GM23338 (cell line): ENCODE results near the gene FZD7. TPM values are rescaled to one million over a fixed set of nuclear protein-coding genes. Genes with fewer than 3 reads are reported as not detected.

Experiments used
- ATAC-seq: fragments of 200-7000 bp; cut with Tn5 transposase; 3 replicates; pipeline ENCODE4 v1.9.1; 2020
- DNase-seq: peaks from one replicate; pipeline ENCODE4 v3.0.0-alpha.2; 2015; ENCODE audit warnings: low spot score
- H2AFZ ChIP-seq: fragments of 200-600 bp; sonication (generic); 2 replicates; pipeline ENCODE4 v1.8.0; 2016; ENCODE audit warnings: antibody characterized with exemption, mild to moderate bottlenecking, moderate library complexity
- H3F3A ChIP-seq: fragments of 200-600 bp; sonication (generic); replicated peaks from 2 replicates; pipeline ENCODE4 v1.8.0; 2017; ENCODE audit warnings: antibody characterized with exemption, mixed run types, low read depth
- H3K27ac ChIP-seq: fragments of 200-600 bp; sonication (generic); 2 replicates; pipeline ENCODE4 v1.6.1; 2016; ENCODE audit warnings: low read depth
- H3K27me3 ChIP-seq: fragments of 200-600 bp; sonication (generic); 2 replicates; pipeline ENCODE4 v1.8.0; 2016; ENCODE audit warnings: mild to moderate bottlenecking, mixed run types, moderate library complexity; ENCODE audit not compliant: insufficient read depth
- H3K36me3 ChIP-seq: fragments of 200-600 bp; sonication (generic); 2 replicates; pipeline ENCODE4 v1.8.0; 2016; ENCODE audit warnings: mild to moderate bottlenecking; ENCODE audit not compliant: insufficient read depth
- H3K4me1 ChIP-seq: fragments of 200-600 bp; sonication (generic); 2 replicates; pipeline ENCODE4 v1.8.0; 2016; ENCODE audit warnings: mild to moderate bottlenecking, moderate library complexity; ENCODE audit not compliant: insufficient read depth
- H3K4me2 ChIP-seq: fragments of 200-600 bp; sonication (generic); 2 replicates; pipeline ENCODE4 v1.7.1; 2017; ENCODE audit warnings: mixed run types
- H3K4me3 ChIP-seq: fragments of 200-600 bp; sonication (generic); 2 replicates; pipeline ENCODE4 v1.6.1; 2016; ENCODE audit warnings: mixed run types
- H3K79me2 ChIP-seq: fragments of 200-600 bp; sonication (generic); replicated peaks from 2 replicates; pipeline ENCODE4 v1.8.0; 2017; ENCODE audit warnings: mild to moderate bottlenecking; ENCODE audit not compliant: insufficient read depth
- H3K9me2 ChIP-seq: fragments of 200-600 bp; sonication (generic); 2 replicates; pipeline ENCODE4 v1.8.0; 2017; ENCODE audit not compliant: insufficient read depth
- H4K20me1 ChIP-seq: fragments of 200-600 bp; sonication (generic); replicated peaks from 2 replicates; pipeline ENCODE4 v1.8.0; 2017; ENCODE audit warnings: mild to moderate bottlenecking; ENCODE audit not compliant: insufficient read depth
- H3K27ac Mint-ChIP-seq: 2 replicates; pipeline ENCODE4 v1.8.0; 2020; ENCODE audit warnings: inconsistent platforms, mild to moderate bottlenecking, moderate library complexity, mixed read lengths
- H3K27me3 Mint-ChIP-seq: 3 replicates; pipeline ENCODE4 v1.8.0; 2022; ENCODE audit warnings: low read depth, mild to moderate bottlenecking, moderate library complexity, mixed read lengths, inconsistent platforms; ENCODE audit not compliant: insufficient read depth, poor library complexity
- H3K36me3 Mint-ChIP-seq: 3 replicates; pipeline ENCODE4 v1.8.0; 2021; ENCODE audit warnings: low read depth, mild to moderate bottlenecking, inconsistent platforms, moderate library complexity, mixed read lengths
- H3K4me1 Mint-ChIP-seq: 3 replicates; pipeline ENCODE4 v1.8.0; 2020; ENCODE audit warnings: mild to moderate bottlenecking, inconsistent platforms, mixed read lengths
- H3K4me3 Mint-ChIP-seq: 3 replicates; pipeline ENCODE4 v1.8.0; 2021; ENCODE audit warnings: moderate library complexity, mild to moderate bottlenecking, inconsistent platforms, mixed read lengths
- H3K9me3 Mint-ChIP-seq: 3 replicates; pipeline ENCODE4 v1.8.0; 2020; ENCODE audit warnings: moderate library complexity, mild to moderate bottlenecking, inconsistent platforms, mixed read lengths
- CTCF ChIP-seq, 2 experiments: fragments of 200-600 bp in 1 of 2; sonication (generic) in 1 of 2; conservative IDR thresholded peaks; 2 replicates each; pipeline versions ENCODE4 v1.5.1 to v1.6.1; 2016 to 2017; ENCODE audit warnings: antibody characterized with exemption in 2 of 2, low read depth in 2 of 2, mild to moderate bottlenecking in 2 of 2, moderate library complexity in 1 of 2
- ETS1 ChIP-seq: IDR thresholded peaks from 2 replicates; pipeline ENCODE4 v1.6.1; 2016; ENCODE audit warnings: antibody characterized with exemption
- EZH2 ChIP-seq: fragments of 200-600 bp; sonication (generic); IDR thresholded peaks from one replicate; pipeline ENCODE4 v1.8.0; 2017; ENCODE audit warnings: antibody characterized with exemption, mild to moderate bottlenecking, low read depth; ENCODE audit not compliant: unreplicated experiment
- NANOG ChIP-seq: IDR thresholded peaks from 2 replicates; pipeline ENCODE4 v1.6.1; 2016; ENCODE audit warnings: antibody characterized with exemption, borderline replicate concordance
- POLR2AphosphoS5 ChIP-seq: IDR thresholded peaks from 2 replicates; pipeline ENCODE4 v1.6.1; 2016; ENCODE audit warnings: antibody characterized with exemption, low read depth
- STAT1 ChIP-seq: IDR thresholded peaks from one replicate; pipeline ENCODE4 v1.6.1; 2016; ENCODE audit warnings: antibody characterized with exemption; ENCODE audit not compliant: unreplicated experiment
- ZNF331 ChIP-seq: fragments of 250-450 bp; sonication (Bioruptor Pico); IDR thresholded peaks from 2 replicates; pipeline ENCODE4 v1.5.0; 2020; ENCODE audit warnings: low read depth, mild to moderate bottlenecking, moderate library complexity
- polyA plus RNA-seq: library from polyadenylated mRNA; unstranded; fragments of >200 nt; fragmentation: Nextera tagmentation; extraction: Ambion mirVana; gene quantifications from 2 replicates; pipeline ENCODE4 v1.2.1, GENCODE V29; 2016
- total RNA-seq: library from RNA; depleted of rRNA; stranded (reverse); fragments of >200 nt; shearing (Covaris generic); gene quantifications from 2 replicates; pipeline ENCODE4 v1.2.3, GENCODE V29; 2014

FZD7 gene
- total and polyA plus RNA-seq, 2 experiments from 2014 or later, result 164 to 435 TPM

GRCh38 chr2:202054679-202055078 is 21.0 kb downstream of the FZD7 start:
- Histone ChIP-seq H4K20me1 (no peaks in the 10 kb centered on the region), H3K79me2 (no peaks in the 10 kb centered on the region), H3K4me3 (no peak overlapping the region), H3K27ac (no peak overlapping the region), H3K4me1 (peaks cover 25% of the 10 kb centered on the region), H3K9me2 (no peaks in the 10 kb centered on the region), H3F3A (no peaks in the 10 kb centered on the region; the same call in 1 of the 2 replicates), H3K36me3 (no peaks in the 10 kb centered on the region), H2AFZ (no peak overlapping the region), H3K27me3 (no peaks in the 10 kb centered on the region), H3K4me2 (no peak overlapping the region)
- H3K36me3 Mint-ChIP-seq, result no peaks in the 10 kb centered on the region
- H3K4me1 Mint-ChIP-seq, result peaks cover 29% of the 10 kb centered on the region
- ATAC-seq (no peak), DNase-seq (no peak)
- H3K9me3 Mint-ChIP-seq, result no peaks in the 10 kb centered on the region
- peaks cover 9% of the 10 kb centered on the region for H3K27me3 Mint-ChIP-seq
- TF ChIP-seq ETS1 (no peak), POLR2AphosphoS5 (no peak), ZNF331 (CRISPR knock-in tag) (no peak)
- no peak overlapping the region for H3K4me3 Mint-ChIP-seq
- no peak overlapping the region for H3K27ac Mint-ChIP-seq

GRCh38 chr2:202056611-202057010 is 23.0 kb downstream of the FZD7 start:
- DNase-seq, result no peak
- H3K27me3 ChIP-seq, result no peaks in the 10 kb centered on the region
- TF ChIP-seq ZNF331 (CRISPR knock-in tag) (no peak), CTCF (conservative IDR thresholded peaks at IDR 0.05; ENCODE audit: low read depth in 2 of 2) (peak; percentile 5 to 37; a peak in 2 of 4 replicates)
- Mint-ChIP-seq H3K27ac (no peak overlapping the region), H3K27me3 (peaks cover 6% of the 10 kb centered on the region), H3K4me3 (no peak overlapping the region), H3K36me3 (no peaks in the 10 kb centered on the region), H3K4me1 (peaks cover 14% of the 10 kb centered on the region), H3K9me3 (no peaks in the 10 kb centered on the region)
- no peaks in the 10 kb centered on the region; the same call in 1 of the 2 replicates for H3F3A ChIP-seq
- no peaks in the 10 kb centered on the region for H3K36me3 ChIP-seq
- no peaks in the 10 kb centered on the region for H3K9me2 ChIP-seq
- no peaks in the 10 kb centered on the region for H3K79me2 ChIP-seq
- no peak overlapping the region for H3K4me2 ChIP-seq
- H3K4me1 ChIP-seq, result peaks cover 13% of the 10 kb centered on the region
- no peaks in the 10 kb centered on the region for H4K20me1 ChIP-seq
- no peak overlapping the region for H2AFZ ChIP-seq
- no peak overlapping the region for H3K4me3 ChIP-seq
- H3K27ac ChIP-seq, result no peak overlapping the region
- ATAC-seq, result no peak

GRCh38 chr2:202060218-202060617 is 26.6 kb downstream of the FZD7 start:
- no peaks in the 10 kb centered on the region for H3K27me3 ChIP-seq
- no peak overlapping the region for H2AFZ ChIP-seq
- Mint-ChIP-seq H3K36me3 (no peaks in the 10 kb centered on the region), H3K4me3 (no peak overlapping the region), H3K4me1 (peaks cover 17% of the 10 kb centered on the region), H3K27ac (no peak overlapping the region), H3K27me3 (no peaks in the 10 kb centered on the region), H3K9me3 (no peaks in the 10 kb centered on the region)
- H3F3A ChIP-seq, result 0 out of 2 replicates have a peak, but pooled peaks cover 4% of the 10 kb centered on the region
- H3K4me1 ChIP-seq, result peaks cover 15% of the 10 kb centered on the region
- ATAC-seq, result peak; percentile 56
- no peaks in the 10 kb centered on the region for H3K9me2 ChIP-seq
- TF ChIP-seq NANOG (no peak), CTCF (conservative IDR thresholded peaks at IDR 0.05; ENCODE audit: low read depth in 2 of 2) (peak; percentile 37 to 69), STAT1 (no peak), EZH2 (no peak)
- H3K79me2 ChIP-seq, result no peaks in the 10 kb centered on the region
- H3K36me3 ChIP-seq, result no peaks in the 10 kb centered on the region
- DNase-seq, result peak; percentile 60
- no peak overlapping the region for H3K4me3 ChIP-seq
- H3K27ac ChIP-seq, result no peak overlapping the region
- H3K4me2 ChIP-seq, result no peak overlapping the region
- H4K20me1 ChIP-seq, result no peaks in the 10 kb centered on the region
